ENCODE results near the gene PROB1. TPM values are rescaled to one million over a fixed set of nuclear protein-coding genes. Genes with fewer than 3 reads are reported as not detected.

Gene PROB1
- total and polyA plus RNA-seq, 9 of the 15 experiments (the other 6 are each of a cell fraction or from before 2014, with no cell fraction given): 0.01 to 1.8 (median 0.47) TPM

DNA sequence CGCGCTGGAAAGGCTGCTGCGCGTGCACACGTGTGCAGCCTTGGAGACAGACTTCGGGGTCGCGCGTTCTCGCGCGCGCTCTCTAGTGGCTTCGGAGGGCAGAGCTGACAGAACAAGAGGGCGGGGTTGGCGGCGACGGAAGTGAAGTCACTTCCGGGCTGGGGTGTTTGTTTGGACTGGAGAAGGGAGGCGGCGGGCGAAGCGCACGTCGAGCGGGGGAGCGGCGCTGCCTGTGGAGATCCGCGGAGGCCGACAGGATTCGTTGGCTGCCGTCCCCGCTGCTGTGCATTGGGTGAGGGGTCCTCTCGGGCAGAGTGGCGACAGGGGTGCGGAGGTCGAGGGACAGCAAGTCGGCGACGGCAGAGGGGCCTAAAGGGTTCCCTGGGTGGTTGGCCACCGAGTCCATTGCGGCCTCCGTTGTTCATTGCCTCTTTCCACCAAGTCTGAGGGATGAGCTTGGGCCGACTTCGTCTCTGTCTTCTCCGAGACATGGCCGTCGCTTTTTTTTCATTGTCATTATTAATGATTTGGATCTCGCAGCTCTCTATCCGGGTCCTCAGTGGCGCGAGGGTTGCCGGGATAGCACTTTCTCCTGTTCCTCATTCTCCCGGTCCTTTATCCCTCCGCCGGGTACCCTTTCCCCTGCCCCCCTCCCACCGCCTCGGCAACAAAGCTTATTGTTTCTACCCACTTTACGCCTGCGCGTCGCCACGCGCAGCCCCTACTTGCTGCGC, 53.0 kb downstream of the PROB1 start, which contains the start of gene PAIP2 (continued):
- TF ChIP-seq, protein P1, sequence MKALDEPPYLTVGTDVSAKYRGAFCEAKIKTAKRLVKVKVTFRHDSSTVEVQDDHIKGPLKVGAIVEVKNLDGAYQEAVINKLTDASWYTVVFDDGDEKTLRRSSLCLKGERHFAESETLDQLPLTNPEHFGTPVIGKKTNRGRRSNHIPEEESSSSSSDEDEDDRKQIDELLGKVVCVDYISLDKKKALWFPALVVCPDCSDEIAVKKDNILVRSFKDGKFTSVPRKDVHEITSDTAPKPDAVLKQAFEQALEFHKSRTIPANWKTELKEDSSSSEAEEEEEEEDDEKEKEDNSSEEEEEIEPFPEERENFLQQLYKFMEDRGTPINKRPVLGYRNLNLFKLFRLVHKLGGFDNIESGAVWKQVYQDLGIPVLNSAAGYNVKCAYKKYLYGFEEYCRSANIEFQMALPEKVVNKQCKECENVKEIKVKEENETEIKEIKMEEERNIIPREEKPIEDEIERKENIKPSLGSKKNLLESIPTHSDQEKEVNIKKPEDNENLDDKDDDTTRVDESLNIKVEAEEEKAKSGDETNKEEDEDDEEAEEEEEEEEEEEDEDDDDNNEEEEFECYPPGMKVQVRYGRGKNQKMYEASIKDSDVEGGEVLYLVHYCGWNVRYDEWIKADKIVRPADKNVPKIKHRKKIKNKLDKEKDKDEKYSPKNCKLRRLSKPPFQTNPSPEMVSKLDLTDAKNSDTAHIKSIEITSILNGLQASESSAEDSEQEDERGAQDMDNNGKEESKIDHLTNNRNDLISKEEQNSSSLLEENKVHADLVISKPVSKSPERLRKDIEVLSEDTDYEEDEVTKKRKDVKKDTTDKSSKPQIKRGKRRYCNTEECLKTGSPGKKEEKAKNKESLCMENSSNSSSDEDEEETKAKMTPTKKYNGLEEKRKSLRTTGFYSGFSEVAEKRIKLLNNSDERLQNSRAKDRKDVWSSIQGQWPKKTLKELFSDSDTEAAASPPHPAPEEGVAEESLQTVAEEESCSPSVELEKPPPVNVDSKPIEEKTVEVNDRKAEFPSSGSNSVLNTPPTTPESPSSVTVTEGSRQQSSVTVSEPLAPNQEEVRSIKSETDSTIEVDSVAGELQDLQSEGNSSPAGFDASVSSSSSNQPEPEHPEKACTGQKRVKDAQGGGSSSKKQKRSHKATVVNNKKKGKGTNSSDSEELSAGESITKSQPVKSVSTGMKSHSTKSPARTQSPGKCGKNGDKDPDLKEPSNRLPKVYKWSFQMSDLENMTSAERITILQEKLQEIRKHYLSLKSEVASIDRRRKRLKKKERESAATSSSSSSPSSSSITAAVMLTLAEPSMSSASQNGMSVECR (CRISPR knock-in tag; IDR thresholded peaks at IDR 0.05): peak; percentile 89; the same call in 1 of the 2 replicates
- TF ChIP-seq CREM (IDR thresholded peaks at IDR 0.05; ENCODE audit: low read depth) (peak; percentile 95), SRSF7 (optimal IDR thresholded peaks at IDR 0.05; ENCODE audit: low read depth, low read length) (no peak), JUNB (CRISPR knock-in tag; conservative IDR thresholded peaks at IDR 0.05) (no peak), CBX8 (IDR thresholded peaks at IDR 0.05; ENCODE audit: borderline replicate concordance, extremely low read depth, low read depth, low read length, poor library complexity, severe bottlenecking) (no peak), ZBTB8A (IDR thresholded peaks at IDR 0.05; ENCODE audit: partially characterized antibody) (no peak), RNF2 (IDR thresholded peaks at IDR 0.05) (peak; percentile 71), POLR2B (IDR thresholded peaks at IDR 0.05; ENCODE audit: low read depth, partially characterized antibody) (peak; percentile 96), SETDB1 (IDR thresholded peaks at IDR 0.05; ENCODE audit: low read length) (no peak), CBX2 (IDR thresholded peaks at IDR 0.05; ENCODE audit: insufficient read depth, low read length, poor library complexity, severe bottlenecking) (no peak), RUNX1 (IDR thresholded peaks at IDR 0.05; ENCODE audit: low read depth) (no peak), HDAC6 (IDR thresholded peaks at IDR 0.05; ENCODE audit: low read depth, low read length) (no peak)
- TF ChIP-seq, protein P2, sequence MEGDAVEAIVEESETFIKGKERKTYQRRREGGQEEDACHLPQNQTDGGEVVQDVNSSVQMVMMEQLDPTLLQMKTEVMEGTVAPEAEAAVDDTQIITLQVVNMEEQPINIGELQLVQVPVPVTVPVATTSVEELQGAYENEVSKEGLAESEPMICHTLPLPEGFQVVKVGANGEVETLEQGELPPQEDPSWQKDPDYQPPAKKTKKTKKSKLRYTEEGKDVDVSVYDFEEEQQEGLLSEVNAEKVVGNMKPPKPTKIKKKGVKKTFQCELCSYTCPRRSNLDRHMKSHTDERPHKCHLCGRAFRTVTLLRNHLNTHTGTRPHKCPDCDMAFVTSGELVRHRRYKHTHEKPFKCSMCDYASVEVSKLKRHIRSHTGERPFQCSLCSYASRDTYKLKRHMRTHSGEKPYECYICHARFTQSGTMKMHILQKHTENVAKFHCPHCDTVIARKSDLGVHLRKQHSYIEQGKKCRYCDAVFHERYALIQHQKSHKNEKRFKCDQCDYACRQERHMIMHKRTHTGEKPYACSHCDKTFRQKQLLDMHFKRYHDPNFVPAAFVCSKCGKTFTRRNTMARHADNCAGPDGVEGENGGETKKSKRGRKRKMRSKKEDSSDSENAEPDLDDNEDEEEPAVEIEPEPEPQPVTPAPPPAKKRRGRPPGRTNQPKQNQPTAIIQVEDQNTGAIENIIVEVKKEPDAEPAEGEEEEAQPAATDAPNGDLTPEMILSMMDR (IDR thresholded peaks at IDR 0.05 in 2 of 3, conservative IDR thresholded peaks at IDR 0.05 in 1 of 3; ENCODE audit: insufficient read depth in 2 of 3, low read depth in 1 of 3, low read length in 3 of 3): peak; percentile 88 to 97 (median 97)
- TF ChIP-seq, protein P3, sequence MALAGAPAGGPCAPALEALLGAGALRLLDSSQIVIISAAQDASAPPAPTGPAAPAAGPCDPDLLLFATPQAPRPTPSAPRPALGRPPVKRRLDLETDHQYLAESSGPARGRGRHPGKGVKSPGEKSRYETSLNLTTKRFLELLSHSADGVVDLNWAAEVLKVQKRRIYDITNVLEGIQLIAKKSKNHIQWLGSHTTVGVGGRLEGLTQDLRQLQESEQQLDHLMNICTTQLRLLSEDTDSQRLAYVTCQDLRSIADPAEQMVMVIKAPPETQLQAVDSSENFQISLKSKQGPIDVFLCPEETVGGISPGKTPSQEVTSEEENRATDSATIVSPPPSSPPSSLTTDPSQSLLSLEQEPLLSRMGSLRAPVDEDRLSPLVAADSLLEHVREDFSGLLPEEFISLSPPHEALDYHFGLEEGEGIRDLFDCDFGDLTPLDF (CRISPR knock-in tag; IDR thresholded peaks at IDR 0.05): peak; percentile 59; the same call in 1 of the 2 replicates
- TF ChIP-seq, protein P4, sequence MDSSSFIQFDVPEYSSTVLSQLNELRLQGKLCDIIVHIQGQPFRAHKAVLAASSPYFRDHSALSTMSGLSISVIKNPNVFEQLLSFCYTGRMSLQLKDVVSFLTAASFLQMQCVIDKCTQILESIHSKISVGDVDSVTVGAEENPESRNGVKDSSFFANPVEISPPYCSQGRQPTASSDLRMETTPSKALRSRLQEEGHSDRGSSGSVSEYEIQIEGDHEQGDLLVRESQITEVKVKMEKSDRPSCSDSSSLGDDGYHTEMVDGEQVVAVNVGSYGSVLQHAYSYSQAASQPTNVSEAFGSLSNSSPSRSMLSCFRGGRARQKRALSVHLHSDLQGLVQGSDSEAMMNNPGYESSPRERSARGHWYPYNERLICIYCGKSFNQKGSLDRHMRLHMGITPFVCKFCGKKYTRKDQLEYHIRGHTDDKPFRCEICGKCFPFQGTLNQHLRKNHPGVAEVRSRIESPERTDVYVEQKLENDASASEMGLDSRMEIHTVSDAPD (CRISPR knock-in tag; IDR thresholded peaks at IDR 0.05): no peak
- TF ChIP-seq, protein P5, sequence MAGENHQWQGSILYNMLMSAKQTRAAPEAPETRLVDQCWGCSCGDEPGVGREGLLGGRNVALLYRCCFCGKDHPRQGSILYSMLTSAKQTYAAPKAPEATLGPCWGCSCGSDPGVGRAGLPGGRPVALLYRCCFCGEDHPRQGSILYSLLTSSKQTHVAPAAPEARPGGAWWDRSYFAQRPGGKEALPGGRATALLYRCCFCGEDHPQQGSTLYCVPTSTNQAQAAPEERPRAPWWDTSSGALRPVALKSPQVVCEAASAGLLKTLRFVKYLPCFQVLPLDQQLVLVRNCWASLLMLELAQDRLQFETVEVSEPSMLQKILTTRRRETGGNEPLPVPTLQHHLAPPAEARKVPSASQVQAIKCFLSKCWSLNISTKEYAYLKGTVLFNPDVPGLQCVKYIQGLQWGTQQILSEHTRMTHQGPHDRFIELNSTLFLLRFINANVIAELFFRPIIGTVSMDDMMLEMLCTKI (IDR thresholded peaks at IDR 0.05; ENCODE audit: partially characterized antibody): no peak
